GM18519 (cell line): Measurements from ENCODE around the gene NABP1.

ENCODE experiments used
- ATAC-seq: cut with Tn5 transposase; IDR thresholded peaks from one replicate; pipeline ENCODE4 v1.9.1; 2021; ENCODE audit warnings: mild to moderate bottlenecking, moderate library complexity; ENCODE audit not compliant: unreplicated experiment, low FRiP score

The NABP1 gene

DNA sequence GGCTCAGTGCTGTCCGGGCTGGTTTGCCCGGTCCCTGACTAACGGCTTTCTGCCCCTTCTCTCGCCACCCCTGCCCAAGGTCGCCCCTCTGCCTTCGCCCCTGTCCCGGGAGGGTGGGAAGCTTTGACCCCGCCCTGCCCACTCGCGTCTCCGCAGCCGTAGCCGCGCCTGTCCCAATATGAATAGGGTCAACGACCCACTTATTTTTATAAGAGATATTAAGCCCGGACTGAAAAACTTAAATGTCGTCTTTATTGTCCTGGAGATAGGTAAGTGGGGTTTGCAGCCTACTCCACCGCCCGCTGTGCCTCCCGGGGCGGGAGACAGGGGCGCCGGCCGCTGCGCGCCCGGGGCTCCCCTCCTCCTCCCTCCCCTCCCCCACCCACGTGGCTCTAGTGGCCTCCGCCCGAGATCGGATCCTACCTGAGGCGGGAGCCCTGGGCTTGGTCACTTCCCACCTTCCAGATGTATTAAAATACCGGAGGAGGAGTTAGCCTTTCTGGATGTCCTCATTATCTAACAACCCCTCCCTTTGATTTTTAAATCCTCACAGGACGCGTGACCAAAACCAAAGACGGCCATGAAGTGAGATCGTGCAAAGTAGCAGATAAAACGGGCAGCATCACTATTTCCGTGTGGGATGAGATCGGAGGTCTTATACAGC is 633 bp downstream of the NABP1 start:
- ATAC-seq, result no peak

DNA sequence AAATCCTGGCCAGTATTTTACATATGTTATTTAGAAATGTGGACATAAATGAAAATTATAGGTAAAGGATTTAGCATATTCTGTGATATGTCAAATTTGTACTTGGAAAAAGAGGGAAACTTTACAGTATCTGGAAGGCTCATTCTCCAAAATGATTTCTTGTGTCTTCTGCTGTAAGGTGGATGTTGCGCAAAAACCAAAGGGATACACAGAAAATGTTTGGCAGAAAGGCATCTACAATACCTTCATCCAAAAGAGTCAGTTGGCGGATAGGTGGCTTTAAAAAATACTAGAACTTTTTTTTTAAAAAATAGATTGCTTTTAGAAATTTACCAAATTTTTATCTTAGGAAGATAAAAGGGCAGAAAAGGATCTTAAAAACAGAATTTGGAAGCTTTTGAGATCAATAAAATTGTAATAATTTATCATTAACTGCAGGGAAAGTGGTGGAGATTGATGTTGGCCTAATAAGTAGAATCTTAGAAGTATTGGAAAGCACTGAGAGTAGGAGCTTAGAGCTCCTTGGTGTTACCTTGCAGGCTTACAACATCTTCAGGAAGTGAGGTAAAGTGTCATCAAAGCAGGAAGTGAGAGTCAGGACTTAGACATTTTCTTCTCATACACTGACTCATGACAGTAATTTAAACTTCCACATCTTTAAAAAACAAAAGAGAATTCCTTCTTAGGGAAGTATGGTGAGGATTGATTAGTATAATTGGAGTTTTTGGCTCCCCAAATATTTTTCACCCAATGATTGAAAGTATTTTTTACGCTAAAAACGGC is 2.1 kb downstream of the NABP1 start:
- ATAC-seq, result peak; percentile 28

DNA sequence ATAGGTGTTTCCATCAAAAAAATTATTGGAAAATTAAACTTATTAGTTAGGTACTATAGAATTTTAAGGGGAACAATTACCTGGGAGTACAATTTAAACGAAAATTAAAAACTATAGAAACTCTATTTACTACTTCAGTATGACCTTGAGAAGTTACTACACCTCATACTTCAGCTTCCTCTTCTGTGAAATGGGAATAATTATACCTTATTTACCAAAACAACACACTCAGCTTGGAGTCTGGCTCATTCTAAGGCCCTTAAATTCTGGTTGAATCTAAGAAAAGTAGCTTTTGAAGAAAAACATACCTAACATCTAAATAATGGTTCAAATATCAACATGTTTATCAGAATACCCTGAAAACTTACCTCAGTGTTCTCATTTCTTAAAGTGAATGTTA is 2.7 kb downstream of the NABP1 start:
- no peak for ATAC-seq

DNA sequence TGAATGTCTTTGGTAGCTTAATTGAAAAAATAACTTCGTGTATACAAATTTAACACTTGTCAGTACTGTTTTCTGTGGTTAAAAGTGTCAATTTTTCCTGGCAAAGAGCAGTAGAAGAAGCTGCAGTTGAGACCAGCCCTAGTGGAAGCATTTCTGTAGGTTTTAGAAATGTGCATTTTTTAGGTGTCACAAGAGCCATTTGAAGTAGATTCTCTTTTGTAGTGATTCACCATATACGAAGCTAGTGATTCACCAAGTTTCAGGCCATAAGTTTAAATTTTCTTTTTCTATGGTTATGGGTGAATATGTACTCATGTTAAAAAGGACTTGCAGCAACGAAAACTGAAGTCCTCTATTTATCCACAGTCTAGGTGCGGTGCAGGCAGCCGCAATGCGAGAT is 4.2 kb downstream of the NABP1 start:
- no peak for ATAC-seq

DNA sequence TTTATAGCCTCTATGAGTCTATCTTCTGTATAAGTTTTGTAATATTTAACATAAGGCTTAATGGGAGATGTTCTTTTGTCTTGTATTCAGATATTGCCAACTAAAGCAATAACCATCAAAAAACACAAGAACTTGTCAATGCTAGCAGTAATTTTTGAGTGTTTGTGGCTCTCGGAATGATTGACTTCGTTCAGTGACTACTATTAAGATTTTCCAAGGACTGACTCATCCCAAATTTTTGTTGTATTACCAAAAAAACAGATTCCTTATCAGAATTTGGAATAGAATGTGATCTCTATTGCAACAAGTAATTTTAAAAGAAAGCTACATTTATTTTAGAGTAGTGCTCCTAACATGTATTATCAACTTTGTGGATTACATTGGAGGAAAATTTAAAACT is 8.1 kb downstream of the NABP1 start:
- ATAC-seq, result no peak

DNA sequence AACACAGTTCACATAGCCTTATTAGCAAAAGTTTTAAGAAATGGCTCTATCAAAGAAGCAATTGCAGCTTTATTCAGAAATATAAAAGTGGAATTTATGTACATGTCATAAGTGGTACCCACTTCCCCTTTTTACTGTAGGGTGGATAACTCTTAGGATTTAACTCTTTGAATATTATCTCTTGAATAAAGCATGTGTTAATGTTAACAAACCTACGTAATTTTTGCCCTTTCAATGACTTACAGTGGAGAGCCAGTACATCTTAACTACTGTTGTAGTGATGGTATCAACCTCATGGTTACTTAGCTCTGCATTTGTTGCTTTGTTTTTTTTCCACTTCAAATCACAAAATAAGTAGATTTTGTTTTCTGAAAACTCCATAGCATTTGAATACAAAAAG is 8.8 kb downstream of the NABP1 start:
- ATAC-seq, result no peak

DNA sequence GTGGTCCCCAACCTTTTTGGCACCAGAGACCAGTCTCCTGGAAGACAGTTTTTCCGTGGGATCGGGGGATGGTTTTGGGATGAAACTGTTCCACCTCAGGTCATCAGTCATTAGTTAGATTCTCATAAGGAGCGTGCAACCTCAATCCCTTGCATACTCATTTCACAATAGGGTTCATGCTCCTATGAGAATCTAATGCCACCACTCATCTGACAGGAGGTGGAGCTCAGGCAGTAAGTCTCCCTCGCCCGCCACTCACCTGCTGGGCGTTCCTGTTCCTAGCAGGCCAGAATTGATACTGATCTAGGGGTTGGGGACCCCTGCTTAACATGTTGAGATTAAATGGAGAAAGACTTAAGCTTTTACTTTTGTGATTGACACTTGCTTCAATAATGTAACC is 9.9 kb downstream of the NABP1 start:
- no peak for ATAC-seq

DNA sequence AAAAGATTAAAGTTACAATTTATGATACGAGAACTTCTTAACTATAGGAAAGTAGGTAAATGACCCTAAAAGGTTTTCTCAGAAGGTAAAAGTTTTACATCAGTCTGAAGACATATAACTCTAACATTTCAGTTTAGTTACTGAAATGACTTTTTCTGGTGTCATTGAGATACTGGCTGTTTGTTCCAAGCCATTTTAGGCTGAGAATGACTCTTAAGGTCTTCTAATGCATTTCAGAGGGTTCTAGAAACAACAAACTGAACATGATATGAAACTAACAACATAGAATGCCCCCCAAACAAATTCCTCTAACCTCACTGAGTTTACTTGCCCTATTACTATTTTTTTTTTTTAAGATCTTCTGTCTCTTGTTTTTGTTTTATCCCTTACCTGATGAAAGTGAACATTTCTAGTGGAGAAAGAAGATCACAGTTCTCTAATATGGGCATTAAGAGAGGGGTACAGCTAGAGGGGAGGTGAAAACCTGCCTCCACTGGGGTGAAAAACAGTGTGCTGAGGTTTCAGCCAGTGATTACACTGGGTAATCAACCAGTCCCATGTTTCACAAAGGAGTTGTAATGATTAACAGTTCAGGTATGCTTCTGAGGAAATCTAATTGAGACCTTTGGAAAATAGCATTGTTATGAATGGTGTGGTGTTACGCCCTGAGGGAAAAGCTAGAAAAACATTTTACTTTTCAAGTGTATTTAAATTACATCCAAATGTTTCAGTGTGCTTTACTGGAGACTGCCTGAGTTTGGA is 11.2 kb downstream of the NABP1 start:
- no peak for ATAC-seq

DNA sequence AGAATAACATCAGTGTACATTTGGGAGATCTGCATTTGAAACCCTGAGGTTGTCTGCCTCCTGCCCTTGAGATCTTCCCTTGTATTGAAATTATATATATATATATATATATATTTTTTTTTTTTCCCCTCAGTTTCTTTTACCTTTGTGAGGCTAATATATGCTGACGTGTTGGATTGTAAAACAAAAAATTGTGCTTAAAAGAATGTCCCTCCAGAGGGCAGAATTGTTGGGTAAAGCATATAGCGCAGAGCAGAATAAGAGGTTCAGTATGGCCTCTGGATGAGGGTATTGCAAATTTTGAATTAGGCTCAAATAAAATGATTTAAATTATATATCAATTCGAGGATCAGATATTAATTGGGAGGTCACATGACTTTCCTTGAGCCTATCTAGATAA is 12.4 kb downstream of the NABP1 start:
- ATAC-seq, result no peak

DNA sequence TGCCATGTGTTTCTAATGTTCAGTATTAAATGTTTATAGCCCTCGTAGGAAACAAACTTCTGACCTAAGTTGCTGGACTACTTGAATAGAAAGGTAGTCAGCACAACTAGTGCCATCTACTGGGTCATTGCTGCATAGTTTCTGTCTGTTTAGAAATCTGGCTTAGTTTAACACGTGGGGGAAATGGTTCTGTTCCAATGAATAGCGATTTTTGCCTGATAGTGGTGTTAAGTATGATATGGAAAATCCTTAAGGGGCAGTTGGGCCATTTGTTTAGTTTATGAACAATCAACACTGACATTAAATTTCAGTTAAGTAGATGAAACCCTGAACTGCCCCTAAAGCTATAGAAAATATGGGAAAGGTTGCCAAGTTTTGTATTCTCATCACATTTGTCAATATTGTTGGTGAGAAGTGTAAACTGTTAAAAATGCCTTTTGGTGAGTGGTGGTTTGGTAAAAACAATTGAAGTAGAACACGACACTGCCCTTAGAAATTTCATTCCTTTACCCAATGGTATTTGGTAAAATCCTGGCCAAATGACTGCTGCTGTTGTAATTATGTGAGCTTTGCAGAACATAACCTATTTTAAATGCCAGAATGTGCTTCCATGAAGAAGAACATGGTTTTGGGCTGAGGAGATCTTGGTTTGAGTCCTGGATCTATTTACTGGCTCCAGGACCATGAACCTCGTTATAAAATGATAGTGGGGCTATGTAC is 13.2 kb downstream of the NABP1 start:
- ATAC-seq, result peak; percentile 73

DNA sequence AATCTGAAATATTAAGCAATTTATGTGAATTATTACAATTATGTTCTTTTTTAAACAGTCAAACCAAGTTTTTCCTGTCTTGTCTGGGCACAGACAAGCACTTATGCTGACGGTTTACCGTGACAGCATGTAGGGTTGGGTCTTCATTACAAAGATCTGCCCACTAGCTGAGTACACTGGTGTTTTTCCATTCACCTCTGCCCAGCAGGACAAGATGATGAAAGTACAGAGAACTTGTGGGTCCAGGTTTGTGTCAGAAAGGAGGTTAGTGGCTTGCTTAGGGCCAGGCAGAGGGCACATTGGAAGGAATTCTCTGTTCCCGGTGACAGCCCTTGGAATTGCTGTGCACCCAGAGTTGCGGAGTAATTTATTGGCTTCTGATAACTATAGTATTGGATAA is 14.0 kb downstream of the NABP1 start:
- no peak for ATAC-seq

DNA sequence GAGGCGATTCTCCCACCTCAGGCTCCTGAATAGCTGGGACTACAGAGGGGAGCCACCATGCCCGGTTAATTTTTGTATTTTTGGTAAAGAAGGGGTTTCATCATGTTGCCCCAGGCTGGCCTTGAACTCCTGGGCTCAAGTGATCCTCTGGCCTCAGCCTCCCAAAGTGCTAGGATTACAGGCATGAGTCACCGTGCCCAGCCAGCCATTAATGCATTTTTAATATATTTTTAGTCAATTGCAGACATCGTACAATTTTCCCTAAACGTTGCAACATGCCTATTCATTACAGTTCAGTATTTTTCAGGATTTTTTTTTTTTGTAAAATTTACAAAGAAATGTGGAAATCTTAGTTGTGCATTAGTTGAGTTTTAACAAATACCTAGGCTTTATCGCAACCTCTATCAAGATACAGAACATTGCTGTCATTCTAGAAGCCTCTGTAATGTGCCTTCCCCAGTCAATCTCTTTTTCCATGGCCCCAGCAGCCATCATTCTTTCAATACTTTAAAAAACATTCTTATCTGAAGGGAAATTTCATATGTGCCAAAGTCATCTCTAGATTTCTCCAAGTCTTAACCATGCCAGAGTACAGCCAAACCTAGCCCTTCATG is 14.7 kb downstream of the NABP1 start:
- no peak for ATAC-seq

DNA sequence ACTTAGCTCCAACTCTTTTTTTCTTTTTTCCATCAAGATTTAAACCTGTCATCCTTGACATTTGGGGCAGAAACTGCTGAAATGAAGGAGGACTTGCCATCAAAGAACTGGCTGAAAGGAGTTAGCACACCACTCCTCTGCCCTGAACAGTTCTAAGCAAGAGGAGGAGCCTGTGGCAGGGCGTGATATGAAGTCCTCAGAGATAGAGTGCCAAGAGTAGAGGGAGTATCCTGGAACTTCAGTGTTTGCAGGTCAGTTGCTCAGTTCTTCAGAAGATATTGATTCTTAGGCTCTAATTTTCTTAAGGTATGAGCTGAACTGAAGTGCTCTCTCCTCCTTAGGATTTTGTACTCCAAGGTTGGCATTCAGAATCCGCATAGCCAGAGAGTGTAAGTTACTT is 15.2 kb downstream of the NABP1 start:
- ATAC-seq, result no peak

DNA sequence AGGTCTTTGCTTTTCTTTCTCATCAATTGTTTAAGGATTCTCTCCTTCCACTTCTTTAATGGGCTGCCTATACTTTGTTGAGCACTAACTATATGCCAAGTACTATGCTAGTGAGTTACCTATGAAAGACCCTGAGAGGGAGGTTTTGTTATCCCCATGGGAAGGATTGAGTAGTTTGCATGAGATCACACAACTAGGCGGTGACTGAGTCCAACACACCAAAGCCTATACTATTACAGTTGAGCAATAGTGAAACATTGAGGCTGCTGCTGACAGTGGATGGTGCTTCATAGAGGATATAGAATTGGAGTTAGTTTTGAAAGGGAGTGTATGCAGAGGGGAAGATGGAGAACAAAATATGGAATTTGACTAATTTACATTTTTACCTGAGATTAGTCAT is 15.8 kb downstream of the NABP1 start:
- ATAC-seq, result no peak

DNA sequence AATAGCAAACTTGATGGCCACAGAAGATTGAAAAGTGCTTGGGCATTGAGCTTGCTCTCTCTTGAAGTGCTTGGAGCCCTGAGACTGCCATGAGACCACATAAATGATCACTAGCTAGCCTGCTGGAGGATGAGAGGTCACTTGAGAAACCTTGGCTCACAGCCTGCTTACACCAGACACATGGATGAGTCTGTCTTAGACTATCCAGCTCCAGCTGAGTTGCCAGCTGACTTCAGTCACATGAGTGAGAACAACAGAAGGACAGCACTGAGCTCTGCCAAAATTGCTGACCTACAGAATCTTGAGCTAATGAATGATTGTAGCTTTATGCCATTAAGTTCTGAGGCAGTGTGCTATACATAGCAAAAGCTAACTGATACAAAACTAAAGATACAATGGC is 18.1 kb downstream of the NABP1 start:
- ATAC-seq, result no peak

DNA sequence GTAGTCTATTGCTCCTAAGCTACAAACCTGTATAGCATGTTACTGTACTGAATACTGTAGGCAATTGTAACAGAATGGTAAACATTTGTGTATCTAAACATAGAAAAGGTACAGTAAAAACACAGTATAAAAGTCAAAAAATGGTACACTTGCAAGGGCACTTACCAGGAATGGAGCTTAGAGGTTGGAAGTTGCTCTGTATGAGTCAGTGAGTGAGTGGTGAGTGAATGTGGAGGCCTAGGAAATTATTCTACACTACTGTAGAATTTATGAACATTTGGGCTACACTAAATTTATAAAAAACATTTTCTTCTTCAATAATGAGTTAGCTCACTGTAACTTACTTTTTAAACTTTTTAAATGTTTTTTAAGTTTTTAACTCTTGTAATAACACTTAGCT is 19.0 kb downstream of the NABP1 start:
- no peak for ATAC-seq

DNA sequence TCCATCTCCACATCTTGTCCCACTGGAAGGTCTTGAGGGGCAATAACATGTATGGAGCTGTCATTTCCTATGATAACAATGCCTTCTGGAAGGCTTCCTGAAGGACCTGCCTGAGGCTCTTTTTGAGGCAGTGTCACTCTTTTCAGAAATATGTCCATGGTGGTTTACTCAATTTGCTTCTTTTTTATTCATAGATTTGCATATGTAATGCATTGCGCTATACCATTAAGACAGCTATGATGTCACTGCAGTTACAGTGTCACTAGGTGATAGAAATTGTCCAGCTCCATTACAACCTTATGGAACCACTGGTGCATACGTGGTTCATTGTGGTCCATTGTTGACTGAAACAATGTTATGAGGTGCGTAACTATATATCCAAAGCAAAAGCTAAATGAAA is 19.9 kb downstream of the NABP1 start:
- no peak for ATAC-seq

DNA sequence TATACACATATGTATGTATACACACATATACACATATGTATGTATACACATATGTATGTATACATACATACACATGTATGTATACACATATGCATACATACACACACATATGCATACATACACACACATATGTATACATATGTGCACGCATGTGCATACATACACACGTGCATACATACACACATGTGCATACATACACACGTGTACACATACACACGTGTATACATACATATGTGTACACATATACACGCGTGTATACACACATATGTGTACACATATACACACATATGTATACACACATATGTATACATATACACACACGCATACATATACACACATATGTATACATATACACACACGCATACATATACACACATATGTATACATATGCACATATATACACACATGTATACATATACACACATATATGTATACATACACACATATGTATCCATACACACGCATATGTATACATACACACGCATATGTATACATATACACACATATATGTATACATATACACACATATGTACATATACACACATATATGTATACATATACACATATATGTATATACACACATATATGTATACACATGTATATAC is 21.5 kb downstream of the NABP1 start:
- ATAC-seq, result no peak

DNA sequence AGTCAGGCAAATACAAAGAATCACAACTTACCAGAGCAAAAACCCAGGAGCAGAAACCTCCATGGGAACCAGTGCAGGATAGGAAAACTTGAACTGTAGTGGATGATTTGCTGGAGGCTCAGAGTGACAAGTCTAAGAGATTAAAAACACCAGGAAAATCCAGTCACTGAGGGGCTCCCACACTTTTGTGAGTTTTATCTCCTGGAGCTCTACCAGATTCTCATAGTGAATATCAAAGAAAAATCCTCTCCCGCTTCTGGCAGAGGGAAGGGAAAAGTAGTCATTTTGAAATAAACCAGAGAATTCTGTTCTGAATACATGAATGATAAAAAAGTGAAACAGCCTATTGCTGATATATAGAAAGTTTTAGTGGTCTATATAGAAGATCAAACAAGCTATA is 23.1 kb downstream of the NABP1 start:
- no peak for ATAC-seq

DNA sequence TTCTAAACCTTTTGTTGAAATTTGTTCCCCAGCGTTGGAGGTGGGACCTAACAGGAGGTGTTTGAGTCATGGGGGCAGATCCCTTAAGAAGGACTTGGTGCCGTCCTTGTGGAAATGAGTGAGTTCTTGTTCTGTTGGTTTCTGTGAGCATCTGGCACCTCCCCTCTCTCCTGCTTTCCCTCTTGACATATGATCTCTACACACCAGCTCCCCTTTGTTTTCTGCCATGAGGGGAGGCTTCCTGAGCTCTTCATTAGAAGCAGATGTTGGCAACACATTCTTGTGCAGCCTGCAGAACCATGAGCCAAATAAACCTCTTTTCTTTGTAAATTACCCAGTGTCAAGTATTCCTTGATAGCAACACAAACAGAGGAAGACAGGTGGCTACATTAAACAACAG is 23.8 kb downstream of the NABP1 start:
- no peak for ATAC-seq
